ENCODE data around the gene NT5C1B.

DNA sequence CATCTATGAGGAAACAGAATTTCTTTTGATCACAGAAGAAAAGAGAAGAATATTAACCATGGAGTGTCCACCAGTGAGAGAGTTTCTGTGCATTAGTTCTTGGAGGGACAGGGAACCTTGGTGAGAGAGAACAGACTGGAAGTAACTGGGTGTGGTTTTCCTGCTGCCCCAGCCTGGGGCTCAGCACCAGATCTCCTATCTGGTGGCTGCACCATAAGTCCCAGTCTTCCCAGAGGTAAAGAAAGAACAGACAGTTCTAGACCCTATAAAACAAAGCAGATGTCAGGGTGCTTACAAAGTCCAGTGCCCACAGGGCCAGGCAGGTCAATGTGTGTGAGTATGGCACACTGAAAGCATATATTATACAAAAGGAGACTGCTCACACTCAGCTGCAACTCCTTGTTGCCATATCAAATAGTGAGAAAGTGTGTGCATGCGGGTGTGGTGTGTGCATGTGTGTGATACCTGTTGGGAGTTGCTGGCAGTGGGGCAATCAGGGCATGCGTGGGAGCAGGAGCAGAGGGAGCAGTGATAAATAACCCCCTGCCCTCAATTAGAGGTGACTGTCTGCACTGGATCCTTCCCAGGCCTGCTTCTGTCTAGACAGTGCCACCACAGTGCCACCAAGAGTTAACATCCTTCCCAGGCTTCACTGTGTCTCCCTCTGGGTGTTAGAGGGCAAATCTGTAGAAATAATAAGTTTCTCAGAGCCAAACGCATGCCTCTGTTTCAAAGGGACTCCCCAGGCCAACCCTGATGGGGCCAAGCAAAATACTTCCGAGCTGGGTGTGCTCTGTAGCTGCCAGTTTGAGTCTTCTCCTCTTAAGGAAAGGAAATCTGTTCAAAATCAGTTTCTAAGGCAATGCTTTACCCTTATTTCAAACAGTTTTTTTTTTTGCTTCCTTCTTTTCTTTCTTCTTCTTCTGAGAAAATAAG is 74.6 kb downstream of the NT5C1B start:
- TF ChIP-seq CTCF (conservative IDR thresholded peaks at IDR 0.05; ENCODE audit: low read length) (no peak), EZH2phosphoT487 (IDR thresholded peaks at IDR 0.05; ENCODE audit: borderline replicate concordance, low read depth, low read length) (no peak)
